CD4-positive, alpha-beta T cell treated with Interleukin-2 at 100 ng/mL for 4 hours (primary cell): ENCODE data around the gene HRAS.

Experiments
- DNase-seq: peaks from one replicate; pipeline ENCODE4 v3.0.0-alpha.2; 2020; ENCODE audit warnings: low spot score

The HRAS gene

GRCh38 chr11:494761-495536, 40.4 kb downstream of the HRAS start:
- no peak for DNase-seq

GRCh38 chr11:492427-493226, 42.7 kb downstream of the HRAS start:
- DNase-seq: no peak

GRCh38 chr11:491358-491757, 44.0 kb downstream of the HRAS start:
- DNase-seq: no peak

- no peak for DNase-seq
These were observed 44.5 kb downstream of the HRAS start for GRCh38 chr11:490930-491260.

- DNase-seq: no peak
These were observed 45.0 kb downstream of the HRAS start for GRCh38 chr11:490186-490929.

GRCh38 chr11:489610-490185, 45.7 kb downstream of the HRAS start:
- DNase-seq: no peak

- DNase-seq: no peak
These were observed 46.4 kb downstream of the HRAS start for GRCh38 chr11:488992-489391.

GRCh38 chr11:488579-488978, 46.8 kb downstream of the HRAS start:
- no peak for DNase-seq

- no peak for DNase-seq
These were observed 47.3 kb downstream of the HRAS start for GRCh38 chr11:488062-488461.

- DNase-seq: no peak
These were observed 47.8 kb downstream of the HRAS start for GRCh38 chr11:487571-488021.

GRCh38 chr11:486189-486588, 49.2 kb downstream of the HRAS start:
- DNase-seq: no peak

- DNase-seq: no peak
These were observed 50.8 kb downstream of the HRAS start for GRCh38 chr11:484616-485015.
